Loucy (cell line): ENCODE measurements around the gene SPDYE11.
"Not testable (repeated sequence)": the region's sequence is repeated elsewhere in the genome, so short reads cannot be mapped to it uniquely, and the experiment has no call there.

ENCODE experiments used
- H2AFZ ChIP-seq: fragments of 200-600 bp; sonication (generic); 2 replicates; pipeline ENCODE4 v1.6.0; 2016; ENCODE audit warnings: antibody characterized with exemption, mild to moderate bottlenecking, low read length, moderate library complexity
- H3F3A ChIP-seq: fragments of 200-600 bp; 2 replicates; pipeline ENCODE4 v1.6.0; 2016; ENCODE audit warnings: antibody characterized with exemption, low read depth, mild to moderate bottlenecking
- H3K27me3 ChIP-seq: fragments of 200-600 bp; sonication (generic); 2 replicates; pipeline ENCODE4 v1.6.1; 2014; ENCODE audit warnings: low read length, mild to moderate bottlenecking; ENCODE audit not compliant: insufficient read depth, poor library complexity, severe bottlenecking
- H3K36me3 ChIP-seq: fragments of 200-600 bp; sonication (generic); 2 replicates; pipeline ENCODE4 v1.6.1; 2016; ENCODE audit warnings: low read length; ENCODE audit not compliant: insufficient read depth
- H3K4me1 ChIP-seq: fragments of 200-600 bp; sonication (generic); 2 replicates; pipeline ENCODE4 v1.5.1; 2014; ENCODE audit warnings: low read length, mild to moderate bottlenecking; ENCODE audit not compliant: insufficient read depth, poor library complexity, severe bottlenecking
- H3K4me2 ChIP-seq: fragments of 200-600 bp; sonication (generic); 2 replicates; pipeline ENCODE4 v1.6.0; 2014; ENCODE audit warnings: antibody characterized with exemption, low read length, low read depth, mild to moderate bottlenecking; ENCODE audit not compliant: poor library complexity, severe bottlenecking
- H3K4me3 ChIP-seq: fragments of 200-600 bp; sonication (generic); 2 replicates; pipeline ENCODE4 v1.5.1; 2014; ENCODE audit warnings: low read length, mild to moderate bottlenecking, mixed read lengths; ENCODE audit not compliant: poor library complexity, severe bottlenecking
- H3K79me2 ChIP-seq: fragments of 200-600 bp; sonication (generic); 2 replicates; pipeline ENCODE4 v1.6.1; 2014; ENCODE audit warnings: low read length; ENCODE audit not compliant: insufficient read depth
- H3K9ac ChIP-seq: fragments of 200-600 bp; sonication (generic); 2 replicates; pipeline ENCODE4 v1.6.0; 2014; ENCODE audit warnings: mild to moderate bottlenecking, low read depth, low read length, moderate library complexity; ENCODE audit not compliant: poor library complexity, severe bottlenecking
- H3K9me2 ChIP-seq: fragments of 200-600 bp; sonication (generic); replicated peaks from 2 replicates; pipeline ENCODE4 v1.6.1; 2016; ENCODE audit warnings: low read depth, low read length, mixed read lengths
- H3K9me3 ChIP-seq: fragments of 200-600 bp; sonication (generic); 2 replicates; pipeline ENCODE4 v1.6.1; 2014; ENCODE audit warnings: mild to moderate bottlenecking, antibody characterized with exemption, low read length, low read depth; ENCODE audit not compliant: insufficient read depth
- H4K20me1 ChIP-seq: fragments of 200-600 bp; sonication (generic); 2 replicates; pipeline ENCODE4 v1.6.0; 2014; ENCODE audit warnings: antibody characterized with exemption, low read length, mild to moderate bottlenecking; ENCODE audit not compliant: insufficient read depth, poor library complexity, severe bottlenecking

The SPDYE11 gene

GRCh38 chr7:73057811-73058210 is at the start of gene SPDYE11:
TSS of gene SPDYE11 (minus strand) at chr7:73057911. CDS start at chr7:73056111, 1,800 bp downstream.
- H3K79me2 ChIP-seq, H3K9me2 ChIP-seq, H3F3A ChIP-seq: not testable (repeated sequence)

GRCh38 chr7:73085938-73086337 is 28.2 kb upstream of the SPDYE11 start, which contains the start of gene SPDYE9:
TSS of gene SPDYE9 (minus strand) at chr7:73086038. CDS start at chr7:73084238, 1,800 bp downstream.
- not testable (repeated sequence) for H3K79me2 ChIP-seq, H4K20me1 ChIP-seq, H3K4me1 ChIP-seq, H3K9ac ChIP-seq, H2AFZ ChIP-seq, H3K4me2 ChIP-seq, H3F3A ChIP-seq, H3K9me3 ChIP-seq, H3K9me2 ChIP-seq, H3K36me3 ChIP-seq, H3K4me3 ChIP-seq, H3K27me3 ChIP-seq

More at GRCh38 chr7:73057811-73058210, at the start of gene SPDYE11:
- H3K4me1 ChIP-seq, H3K9ac ChIP-seq, H4K20me1 ChIP-seq, H3K36me3 ChIP-seq, H3K4me2 ChIP-seq, H3K27me3 ChIP-seq, H3K9me3 ChIP-seq, H2AFZ ChIP-seq, H3K4me3 ChIP-seq: not testable (repeated sequence)

- not testable (repeated sequence) for H3K36me3 ChIP-seq, H2AFZ ChIP-seq
Observed at GRCh38 chr7:73029666-73030065, 28.0 kb downstream of the SPDYE11 start, which contains the start of gene SPDYE8. TSS of gene SPDYE8 (minus strand) at chr7:73029766. CDS start at chr7:73027966, 1,800 bp downstream.

GRCh38 chr7:73006491-73006890 is 51.2 kb downstream of the SPDYE11 start:
- peak overlapping the region; percentile 76 for H3K9ac ChIP-seq
- H3K4me3 ChIP-seq, result peak overlapping the region; percentile 76
- not testable (repeated sequence) for H3K27me3 ChIP-seq, H3K36me3 ChIP-seq, H4K20me1 ChIP-seq, H3K4me1 ChIP-seq, H3K9me2 ChIP-seq, H3K9me3 ChIP-seq, H2AFZ ChIP-seq, H3F3A ChIP-seq
- peak overlapping the region; percentile 65 for H3K4me2 ChIP-seq
- peaks cover 14% of the 10 kb centered on the region for H3K79me2 ChIP-seq

More at GRCh38 chr7:73029666-73030065, 28.0 kb downstream of the SPDYE11 start, which contains the start of gene SPDYE8:
- not testable (repeated sequence) for H3K79me2 ChIP-seq, H3K9me3 ChIP-seq, H3K4me1 ChIP-seq, H3F3A ChIP-seq, H3K9ac ChIP-seq, H3K4me2 ChIP-seq, H3K9me2 ChIP-seq, H3K27me3 ChIP-seq, H4K20me1 ChIP-seq, H3K4me3 ChIP-seq

- H3K4me3 ChIP-seq, result peak overlapping the region; percentile 72
- H4K20me1 ChIP-seq, H2AFZ ChIP-seq, H3K4me1 ChIP-seq, H3K36me3 ChIP-seq, H3F3A ChIP-seq, H3K27me3 ChIP-seq, H3K9me2 ChIP-seq, H3K4me2 ChIP-seq, H3K9me3 ChIP-seq: not testable (repeated sequence)
- H3K79me2 ChIP-seq, result peaks cover 18% of the 10 kb centered on the region
- peak overlapping the region; percentile 76 for H3K9ac ChIP-seq
Observed at GRCh38 chr7:73005693-73006447, 51.8 kb downstream of the SPDYE11 start.

- not testable (repeated sequence) for H3K36me3 ChIP-seq, H3K9me3 ChIP-seq, H3K4me1 ChIP-seq, H4K20me1 ChIP-seq, H3K9me2 ChIP-seq, H3K27me3 ChIP-seq, H3F3A ChIP-seq, H3K4me2 ChIP-seq, H2AFZ ChIP-seq
- peak overlapping the region; percentile 72 for H3K4me3 ChIP-seq
- H3K9ac ChIP-seq, result peak overlapping the region; percentile 72
- peaks cover 18% of the 10 kb centered on the region for H3K79me2 ChIP-seq
Observed at GRCh38 chr7:73005356-73005692, 52.4 kb downstream of the SPDYE11 start.

GRCh38 chr7:72997887-72998468 is 59.7 kb downstream of the SPDYE11 start:
- not testable (repeated sequence) for H3K9ac ChIP-seq, H3K9me3 ChIP-seq, H3K4me2 ChIP-seq, H3K4me1 ChIP-seq, H3F3A ChIP-seq, H2AFZ ChIP-seq, H3K36me3 ChIP-seq, H3K27me3 ChIP-seq, H4K20me1 ChIP-seq, H3K9me2 ChIP-seq, H3K4me3 ChIP-seq
- H3K79me2 ChIP-seq, result peaks cover 11% of the 10 kb centered on the region
